ENCODE data around the gene GDPD5.

Gene GDPD5

GRCh38 chr11:75453916-75454655, 71.7 kb downstream of the GDPD5 start:
- Histone ChIP-seq H3K9me3 (ENCODE audit: insufficient read depth, low read depth, low read length) (no peaks in the 10 kb centered on the region), H3K27ac (ENCODE audit: low read length) (no peak overlapping the region), H3K4me3 (ENCODE audit: low read length) (no peak overlapping the region), H3K27me3 (ENCODE audit: insufficient read depth, low read length) (peaks cover 7% of the 10 kb centered on the region; the same call in 1 of the 2 replicates), H3K36me3 (ENCODE audit: insufficient read depth, low read depth, low read length) (no peaks in the 10 kb centered on the region), H3K4me1 (ENCODE audit: insufficient read depth, low read length) (no peaks in the 10 kb centered on the region; the same call in 1 of the 2 replicates), H3K9ac (ENCODE audit: low read depth, low read length) (no peak overlapping the region)

DNA sequence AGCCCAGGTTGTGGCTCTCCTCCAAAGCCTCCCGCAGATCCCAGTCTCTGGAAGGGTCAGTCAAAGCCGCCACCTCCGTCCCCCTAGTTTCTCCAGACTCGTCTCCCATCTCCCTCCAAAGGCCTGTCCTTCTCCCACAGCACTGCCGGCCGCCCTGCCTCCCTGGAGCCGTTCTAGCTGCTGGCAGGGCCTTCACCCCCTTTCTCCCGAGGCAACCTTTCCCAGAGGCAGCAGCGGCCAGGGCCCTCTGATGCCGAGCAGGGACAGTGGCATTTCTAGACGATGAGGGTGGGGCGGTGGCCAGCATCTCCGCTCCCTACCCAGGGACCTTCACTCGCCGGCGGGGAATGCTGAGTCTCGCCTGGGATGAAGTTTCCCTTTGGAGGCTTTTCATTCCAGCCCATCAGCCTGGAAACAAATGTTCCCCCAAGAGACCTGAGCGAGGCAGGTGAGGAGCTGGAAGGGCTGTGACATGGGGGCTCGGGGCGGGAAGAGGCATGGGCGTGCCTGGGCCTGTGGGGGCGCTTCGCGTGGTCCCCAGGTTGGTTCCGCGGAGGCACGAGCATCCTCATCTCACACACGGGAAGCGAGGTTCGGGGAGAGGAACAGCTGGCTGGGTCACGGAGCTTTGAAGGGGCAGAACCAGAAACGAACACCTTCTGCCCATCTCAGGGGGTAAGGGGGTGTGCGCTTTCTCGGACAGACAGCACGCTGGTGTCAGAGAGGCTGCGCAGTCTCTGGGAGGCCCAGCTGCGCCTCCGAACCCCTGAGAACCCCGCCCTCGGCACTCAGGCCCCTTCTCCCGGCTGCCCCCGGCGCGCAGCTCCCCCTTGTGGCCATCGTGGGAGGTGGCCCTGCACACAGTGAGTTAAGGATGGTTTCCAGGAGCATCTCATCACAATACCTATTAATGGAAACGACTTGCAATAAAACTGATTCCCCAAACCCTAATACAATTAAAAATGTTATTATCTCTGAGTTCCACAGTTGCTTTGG, 74.6 kb downstream of the GDPD5 start:
- no peak overlapping the region for H3K9ac ChIP-seq (ENCODE audit: low read depth, low read length)
- H3K27ac ChIP-seq (ENCODE audit: low read length), result no peak overlapping the region
- no peaks in the 10 kb centered on the region for H3K9me3 ChIP-seq (ENCODE audit: insufficient read depth, low read depth, low read length)
- H3K27me3 ChIP-seq (ENCODE audit: insufficient read depth, low read length), result peaks cover 7% of the 10 kb centered on the region; the same call in 1 of the 2 replicates
- H3K4me1 ChIP-seq (ENCODE audit: insufficient read depth, low read length), result no peaks in the 10 kb centered on the region; the same call in 1 of the 2 replicates
- no peaks in the 10 kb centered on the region for H3K36me3 ChIP-seq (ENCODE audit: insufficient read depth, low read depth, low read length)
- peak overlapping the region; percentile 57; the same call in 1 of the 2 replicates for H3K4me3 ChIP-seq (ENCODE audit: low read length)

- H3K36me3 ChIP-seq (ENCODE audit: insufficient read depth, low read depth, low read length), result no peaks in the 10 kb centered on the region
- no peak overlapping the region for H3K27ac ChIP-seq (ENCODE audit: low read length)
- H3K9ac ChIP-seq (ENCODE audit: low read depth, low read length), result no peak overlapping the region
- H3K4me3 ChIP-seq (ENCODE audit: low read length), result no peak overlapping the region
- H3K27me3 ChIP-seq (ENCODE audit: insufficient read depth, low read length), result peaks cover 7% of the 10 kb centered on the region; the same call in 1 of the 2 replicates
- no peaks in the 10 kb centered on the region; the same call in 1 of the 2 replicates for H3K4me1 ChIP-seq (ENCODE audit: insufficient read depth, low read length)
- H3K9me3 ChIP-seq (ENCODE audit: insufficient read depth, low read depth, low read length), result no peaks in the 10 kb centered on the region
These were observed 75.5 kb downstream of the GDPD5 start for GRCh38 chr11:75450236-75450635.

- no peak overlapping the region for H3K4me3 ChIP-seq (ENCODE audit: low read length)
- no peaks in the 10 kb centered on the region; the same call in 1 of the 2 replicates for H3K4me1 ChIP-seq (ENCODE audit: insufficient read depth, low read length)
- H3K9me3 ChIP-seq (ENCODE audit: insufficient read depth, low read depth, low read length), result no peaks in the 10 kb centered on the region
- no peaks in the 10 kb centered on the region for H3K36me3 ChIP-seq (ENCODE audit: insufficient read depth, low read depth, low read length)
- peaks cover 7% of the 10 kb centered on the region; the same call in 1 of the 2 replicates for H3K27me3 ChIP-seq (ENCODE audit: insufficient read depth, low read length)
- no peak overlapping the region for H3K9ac ChIP-seq (ENCODE audit: low read depth, low read length)
- no peak overlapping the region for H3K27ac ChIP-seq (ENCODE audit: low read length)
These were observed 76.0 kb downstream of the GDPD5 start for GRCh38 chr11:75449776-75450175.

DNA sequence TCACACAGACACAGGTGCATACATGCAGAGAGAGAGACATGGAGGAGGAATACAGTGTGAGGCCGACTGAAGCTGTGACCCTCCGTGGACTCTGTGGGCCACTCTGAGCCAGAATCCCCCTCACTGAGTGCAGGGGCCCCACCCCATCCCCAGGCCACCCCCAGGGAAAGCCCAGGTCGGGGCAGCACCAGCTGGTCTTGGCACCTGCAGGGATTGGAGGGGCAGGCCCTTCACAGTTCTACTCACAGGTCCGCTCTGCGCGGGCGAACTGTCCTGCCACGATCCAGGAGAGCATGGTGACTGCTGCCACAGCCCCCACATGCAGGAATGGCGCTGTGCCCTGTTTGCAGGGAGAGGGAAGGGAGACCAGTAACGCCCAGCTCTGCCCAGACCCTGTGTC, 76.5 kb downstream of the GDPD5 start:
- Histone ChIP-seq H3K4me1 (ENCODE audit: insufficient read depth, low read length) (no peaks in the 10 kb centered on the region; the same call in 1 of the 2 replicates), H3K4me3 (ENCODE audit: low read length) (no peak overlapping the region), H3K27me3 (ENCODE audit: insufficient read depth, low read length) (peaks cover 7% of the 10 kb centered on the region; the same call in 1 of the 2 replicates), H3K9ac (ENCODE audit: low read depth, low read length) (no peak overlapping the region), H3K36me3 (ENCODE audit: insufficient read depth, low read depth, low read length) (no peaks in the 10 kb centered on the region), H3K9me3 (ENCODE audit: insufficient read depth, low read depth, low read length) (no peaks in the 10 kb centered on the region), H3K27ac (ENCODE audit: low read length) (no peak overlapping the region)

GRCh38 chr11:75447415-75447814, 78.3 kb downstream of the GDPD5 start:
- Histone ChIP-seq H3K9me3 (ENCODE audit: insufficient read depth, low read depth, low read length) (no peaks in the 10 kb centered on the region), H3K36me3 (ENCODE audit: insufficient read depth, low read depth, low read length) (no peaks in the 10 kb centered on the region), H3K4me1 (ENCODE audit: insufficient read depth, low read length) (no peaks in the 10 kb centered on the region; the same call in 1 of the 2 replicates), H3K9ac (ENCODE audit: low read depth, low read length) (no peak overlapping the region), H3K4me3 (ENCODE audit: low read length) (no peak overlapping the region), H3K27me3 (ENCODE audit: insufficient read depth, low read length) (peaks cover 7% of the 10 kb centered on the region; the same call in 1 of the 2 replicates), H3K27ac (ENCODE audit: low read length) (no peak overlapping the region)

DNA sequence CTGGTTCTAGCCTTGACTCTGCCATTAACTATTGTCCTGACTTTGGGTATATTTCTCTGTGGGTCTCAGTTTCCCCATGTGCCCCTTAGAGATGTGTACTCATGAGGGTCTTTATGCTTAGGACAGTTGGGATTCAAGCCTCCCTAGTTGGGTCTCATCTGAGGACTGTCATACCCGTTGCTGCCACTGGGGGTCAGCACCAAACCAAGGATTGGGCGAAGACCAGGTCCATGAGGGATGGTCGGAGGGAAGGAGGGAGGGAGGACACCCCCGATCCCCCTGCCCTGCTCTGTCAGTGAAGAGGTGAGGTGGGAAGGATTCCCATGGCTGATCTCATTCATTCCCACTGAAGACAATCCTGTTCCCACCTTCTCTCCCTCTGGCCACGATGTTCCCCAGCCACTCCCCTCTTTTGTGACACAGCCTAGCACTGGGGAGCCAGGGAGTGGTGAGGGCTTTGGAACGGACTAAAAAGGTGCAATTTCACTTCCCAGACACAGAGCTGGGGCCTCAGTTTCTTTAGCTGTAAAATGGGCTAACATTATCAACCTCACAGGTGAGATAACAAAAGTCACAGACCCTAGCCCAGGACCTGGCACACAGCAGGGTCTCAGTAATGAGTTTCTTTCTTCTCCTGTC, 80.3 kb downstream of the GDPD5 start:
- Histone ChIP-seq H3K4me3 (ENCODE audit: low read length) (no peak overlapping the region), H3K36me3 (ENCODE audit: insufficient read depth, low read depth, low read length) (no peaks in the 10 kb centered on the region), H3K9me3 (ENCODE audit: insufficient read depth, low read depth, low read length) (no peaks in the 10 kb centered on the region), H3K27me3 (ENCODE audit: insufficient read depth, low read length) (no peaks in the 10 kb centered on the region), H3K4me1 (ENCODE audit: insufficient read depth, low read length) (no peaks in the 10 kb centered on the region), H3K9ac (ENCODE audit: low read depth, low read length) (no peak overlapping the region), H3K27ac (ENCODE audit: low read length) (no peak overlapping the region)

- no peaks in the 10 kb centered on the region for H3K27me3 ChIP-seq (ENCODE audit: insufficient read depth, low read length)
- H3K4me1 ChIP-seq (ENCODE audit: insufficient read depth, low read length), result no peaks in the 10 kb centered on the region; the same call in 1 of the 2 replicates
- no peak overlapping the region for H3K4me3 ChIP-seq (ENCODE audit: low read length)
- H3K36me3 ChIP-seq (ENCODE audit: insufficient read depth, low read depth, low read length), result no peaks in the 10 kb centered on the region
- H3K27ac ChIP-seq (ENCODE audit: low read length), result no peak overlapping the region
- H3K9ac ChIP-seq (ENCODE audit: low read depth, low read length), result no peak overlapping the region
- no peaks in the 10 kb centered on the region for H3K9me3 ChIP-seq (ENCODE audit: insufficient read depth, low read depth, low read length)
These were observed 82.7 kb downstream of the GDPD5 start for GRCh38 chr11:75443043-75443442.

- Histone ChIP-seq H3K9ac (ENCODE audit: low read depth, low read length) (no peak overlapping the region), H3K4me1 (ENCODE audit: insufficient read depth, low read length) (no peaks in the 10 kb centered on the region; the same call in 1 of the 2 replicates), H3K9me3 (ENCODE audit: insufficient read depth, low read depth, low read length) (no peaks in the 10 kb centered on the region), H3K4me3 (ENCODE audit: low read length) (no peak overlapping the region), H3K27ac (ENCODE audit: low read length) (no peak overlapping the region), H3K36me3 (ENCODE audit: insufficient read depth, low read depth, low read length) (no peaks in the 10 kb centered on the region), H3K27me3 (ENCODE audit: insufficient read depth, low read length) (no peaks in the 10 kb centered on the region)
These were observed 83.4 kb downstream of the GDPD5 start for GRCh38 chr11:75442161-75442885.

- no peak overlapping the region for H3K27ac ChIP-seq (ENCODE audit: low read length)
- no peaks in the 10 kb centered on the region; the same call in 1 of the 2 replicates for H3K4me1 ChIP-seq (ENCODE audit: insufficient read depth, low read length)
- no peaks in the 10 kb centered on the region for H3K36me3 ChIP-seq (ENCODE audit: insufficient read depth, low read depth, low read length)
- no peak overlapping the region for H3K4me3 ChIP-seq (ENCODE audit: low read length)
- no peaks in the 10 kb centered on the region for H3K27me3 ChIP-seq (ENCODE audit: insufficient read depth, low read length)
- no peak overlapping the region for H3K9ac ChIP-seq (ENCODE audit: low read depth, low read length)
- no peaks in the 10 kb centered on the region for H3K9me3 ChIP-seq (ENCODE audit: insufficient read depth, low read depth, low read length)
These were observed 84.0 kb downstream of the GDPD5 start for GRCh38 chr11:75441804-75442132.

All from iPS-20b (cell line).